ENCODE data around the gene ATRNL1.

DNA sequence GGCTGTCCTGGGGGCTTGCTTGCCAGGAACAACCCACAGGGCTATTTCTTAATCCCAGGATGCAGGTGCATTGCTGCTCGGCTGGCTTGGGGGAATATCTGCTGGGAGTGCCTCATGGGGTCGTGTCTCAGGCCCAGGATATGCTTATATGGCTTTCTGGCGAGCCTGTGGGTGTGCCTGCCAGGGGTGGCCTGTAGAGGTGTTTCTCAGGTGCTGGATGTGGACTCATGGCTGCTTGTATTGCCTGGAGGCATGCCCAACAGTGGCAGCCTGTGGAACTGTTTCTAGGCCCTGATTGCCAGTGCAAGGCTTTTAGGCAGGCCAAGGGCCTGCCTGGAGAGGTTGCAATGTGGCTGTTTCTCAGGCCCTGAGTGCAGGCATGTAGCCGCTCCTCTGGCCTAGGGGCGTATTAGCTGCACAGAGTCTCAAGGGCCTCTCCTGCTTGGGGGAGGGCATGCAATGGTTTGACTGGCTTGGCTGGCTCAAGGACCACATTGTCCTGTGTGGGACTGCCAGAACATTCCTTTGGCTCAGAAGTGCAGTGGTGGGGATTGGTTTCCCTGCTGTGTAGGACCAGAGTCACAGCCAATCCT is 202.1 kb downstream of the ATRNL1 start:
- no peak for TF ChIP-seq POLR2AphosphoS5 (IDR thresholded peaks at IDR 0.05; ENCODE audit: low read depth)
- TF ChIP-seq EZH2 (IDR thresholded peaks at IDR 0.05; ENCODE audit: low read depth, unreplicated experiment) = no peak
- TF ChIP-seq, protein P1, sequence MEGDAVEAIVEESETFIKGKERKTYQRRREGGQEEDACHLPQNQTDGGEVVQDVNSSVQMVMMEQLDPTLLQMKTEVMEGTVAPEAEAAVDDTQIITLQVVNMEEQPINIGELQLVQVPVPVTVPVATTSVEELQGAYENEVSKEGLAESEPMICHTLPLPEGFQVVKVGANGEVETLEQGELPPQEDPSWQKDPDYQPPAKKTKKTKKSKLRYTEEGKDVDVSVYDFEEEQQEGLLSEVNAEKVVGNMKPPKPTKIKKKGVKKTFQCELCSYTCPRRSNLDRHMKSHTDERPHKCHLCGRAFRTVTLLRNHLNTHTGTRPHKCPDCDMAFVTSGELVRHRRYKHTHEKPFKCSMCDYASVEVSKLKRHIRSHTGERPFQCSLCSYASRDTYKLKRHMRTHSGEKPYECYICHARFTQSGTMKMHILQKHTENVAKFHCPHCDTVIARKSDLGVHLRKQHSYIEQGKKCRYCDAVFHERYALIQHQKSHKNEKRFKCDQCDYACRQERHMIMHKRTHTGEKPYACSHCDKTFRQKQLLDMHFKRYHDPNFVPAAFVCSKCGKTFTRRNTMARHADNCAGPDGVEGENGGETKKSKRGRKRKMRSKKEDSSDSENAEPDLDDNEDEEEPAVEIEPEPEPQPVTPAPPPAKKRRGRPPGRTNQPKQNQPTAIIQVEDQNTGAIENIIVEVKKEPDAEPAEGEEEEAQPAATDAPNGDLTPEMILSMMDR (conservative IDR thresholded peaks at IDR 0.05; ENCODE audit: low read depth in 2 of 2) = no peak
- TF ChIP-seq, protein P2, sequence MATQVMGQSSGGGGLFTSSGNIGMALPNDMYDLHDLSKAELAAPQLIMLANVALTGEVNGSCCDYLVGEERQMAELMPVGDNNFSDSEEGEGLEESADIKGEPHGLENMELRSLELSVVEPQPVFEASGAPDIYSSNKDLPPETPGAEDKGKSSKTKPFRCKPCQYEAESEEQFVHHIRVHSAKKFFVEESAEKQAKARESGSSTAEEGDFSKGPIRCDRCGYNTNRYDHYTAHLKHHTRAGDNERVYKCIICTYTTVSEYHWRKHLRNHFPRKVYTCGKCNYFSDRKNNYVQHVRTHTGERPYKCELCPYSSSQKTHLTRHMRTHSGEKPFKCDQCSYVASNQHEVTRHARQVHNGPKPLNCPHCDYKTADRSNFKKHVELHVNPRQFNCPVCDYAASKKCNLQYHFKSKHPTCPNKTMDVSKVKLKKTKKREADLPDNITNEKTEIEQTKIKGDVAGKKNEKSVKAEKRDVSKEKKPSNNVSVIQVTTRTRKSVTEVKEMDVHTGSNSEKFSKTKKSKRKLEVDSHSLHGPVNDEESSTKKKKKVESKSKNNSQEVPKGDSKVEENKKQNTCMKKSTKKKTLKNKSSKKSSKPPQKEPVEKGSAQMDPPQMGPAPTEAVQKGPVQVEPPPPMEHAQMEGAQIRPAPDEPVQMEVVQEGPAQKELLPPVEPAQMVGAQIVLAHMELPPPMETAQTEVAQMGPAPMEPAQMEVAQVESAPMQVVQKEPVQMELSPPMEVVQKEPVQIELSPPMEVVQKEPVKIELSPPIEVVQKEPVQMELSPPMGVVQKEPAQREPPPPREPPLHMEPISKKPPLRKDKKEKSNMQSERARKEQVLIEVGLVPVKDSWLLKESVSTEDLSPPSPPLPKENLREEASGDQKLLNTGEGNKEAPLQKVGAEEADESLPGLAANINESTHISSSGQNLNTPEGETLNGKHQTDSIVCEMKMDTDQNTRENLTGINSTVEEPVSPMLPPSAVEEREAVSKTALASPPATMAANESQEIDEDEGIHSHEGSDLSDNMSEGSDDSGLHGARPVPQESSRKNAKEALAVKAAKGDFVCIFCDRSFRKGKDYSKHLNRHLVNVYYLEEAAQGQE (IDR thresholded peaks at IDR 0.05; ENCODE audit: unreplicated experiment) = no peak
- TF ChIP-seq EZH2phosphoT487 (IDR thresholded peaks at IDR 0.05; ENCODE audit: unreplicated experiment) = no peak
- no peak for TF ChIP-seq JUNB (IDR thresholded peaks at IDR 0.05; ENCODE audit: unreplicated experiment)

Data from GM23338 (cell line).